Esophagus (tissue), 2 donors: ENCODE data around the gene TNFRSF14. TPM values are rescaled to one million over a fixed set of nuclear protein-coding genes. Genes with fewer than 3 reads are reported as not detected.

Experiments
- H3K27ac ChIP-seq, 2 donors: one replicate each; pipeline ENCODE4 v1.5.1; 2013; ENCODE audit warnings: low read depth in 2 of 2, mild to moderate bottlenecking in 2 of 2, inconsistent platforms in 1 of 2, low read length in 1 of 2, moderate library complexity in 1 of 2
- H3K27me3 ChIP-seq, 2 donors: one replicate each; pipeline ENCODE4 v1.6.1; 2013; ENCODE audit warnings: low read length in 2 of 2, control low read depth in 1 of 2, mild to moderate bottlenecking in 1 of 2; ENCODE audit not compliant: insufficient read depth in 2 of 2, control insufficient read depth in 1 of 2
- H3K36me3 ChIP-seq, 2 donors: one replicate each; pipeline ENCODE4 v1.6.1; 2013; ENCODE audit warnings: low read length in 1 of 2; ENCODE audit not compliant: control insufficient read depth in 2 of 2, insufficient read depth in 2 of 2
- H3K4me1 ChIP-seq, 2 donors: one replicate each; pipeline ENCODE4 v1.6.1; 2013; ENCODE audit warnings: low read length in 1 of 2; ENCODE audit not compliant: control insufficient read depth in 2 of 2, insufficient read depth in 2 of 2
- H3K4me3 ChIP-seq, 2 donors: one replicate each; pipeline ENCODE4 v1.5.1; 2013; ENCODE audit warnings: low read length in 2 of 2, mild to moderate bottlenecking in 2 of 2, low read depth in 1 of 2, moderate library complexity in 1 of 2
- H3K9me3 ChIP-seq, 2 donors: one replicate each; pipeline ENCODE4 v1.6.1; 2013; ENCODE audit warnings: mild to moderate bottlenecking in 2 of 2, low read depth in 1 of 2, low read length in 1 of 2, moderate library complexity in 1 of 2; ENCODE audit not compliant: control insufficient read depth in 2 of 2, insufficient read depth in 1 of 2
- WGBS, 2 donors: extraction: QIAGEN DNeasy Blood & Tissue Kit; methylation state at CpG; one replicate each; pipeline ENCODE4 v1.1.7; 2013; 5-methylcytosine and 5-hydroxymethylcytosine counted together
- polyA plus RNA-seq, 2 donors: library from polyadenylated mRNA; stranded (reverse); fragments of 200-250 nt; gene quantifications; one replicate each; pipeline ENCODE4 v1.2.3, GENCODE V29; 2013
- donor health status: healthy with polysubstance abuse.
- donor health status: Bipolar disorder and iron deficiency.

The TNFRSF14 gene
- polyA plus RNA-seq, 2 donors: 34.1 to 57.5 TPM

- WGBS, 2 donors: 91 to 95% methylated on average over 31 of the region's 31 CpGs
- Histone ChIP-seq H3K4me3 (no peak overlapping the region), H3K27me3 (no peaks in the 10 kb centered on the region), H3K36me3 (peaks cover 0 to 12% of the 10 kb centered on the region in 2 donors), H3K9me3 (no peaks in the 10 kb centered on the region), H3K4me1 (peaks cover 17 to 30% of the 10 kb centered on the region in 2 donors), H3K27ac (no peak overlapping the region)
Measured at GRCh38 chr1:2590233-2591141, 34.3 kb downstream of the TNFRSF14 start.

DNA sequence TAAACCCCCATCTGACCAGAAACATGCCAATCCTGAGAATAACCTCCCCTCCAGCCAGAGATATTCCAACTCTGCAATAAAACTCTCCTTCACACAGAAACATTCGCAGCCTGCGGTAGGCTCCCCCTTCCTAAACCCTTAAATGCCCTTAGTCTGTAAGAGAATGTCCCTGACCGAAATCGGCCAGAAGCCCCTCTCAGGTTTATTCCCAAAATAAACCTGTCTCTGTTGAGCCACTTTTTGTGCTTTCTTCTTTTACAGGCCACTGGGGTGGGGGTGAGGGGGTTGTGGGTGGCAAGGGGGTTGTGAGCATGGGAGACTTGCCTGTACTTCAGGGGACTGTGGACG, 35.0 kb downstream of the TNFRSF14 start:
- Histone ChIP-seq H3K27me3 (no peaks in the 10 kb centered on the region), H3K4me3 (no peak overlapping the region), H3K27ac (no peak overlapping the region), H3K9me3 (no peaks in the 10 kb centered on the region), H3K4me1 (peaks cover 17 to 30% of the 10 kb centered on the region in 2 donors), H3K36me3 (peaks cover 0 to 12% of the 10 kb centered on the region in 2 donors)
- 88 to 93% methylated on average over 5 of the region's 5 CpGs for WGBS, 2 donors

DNA sequence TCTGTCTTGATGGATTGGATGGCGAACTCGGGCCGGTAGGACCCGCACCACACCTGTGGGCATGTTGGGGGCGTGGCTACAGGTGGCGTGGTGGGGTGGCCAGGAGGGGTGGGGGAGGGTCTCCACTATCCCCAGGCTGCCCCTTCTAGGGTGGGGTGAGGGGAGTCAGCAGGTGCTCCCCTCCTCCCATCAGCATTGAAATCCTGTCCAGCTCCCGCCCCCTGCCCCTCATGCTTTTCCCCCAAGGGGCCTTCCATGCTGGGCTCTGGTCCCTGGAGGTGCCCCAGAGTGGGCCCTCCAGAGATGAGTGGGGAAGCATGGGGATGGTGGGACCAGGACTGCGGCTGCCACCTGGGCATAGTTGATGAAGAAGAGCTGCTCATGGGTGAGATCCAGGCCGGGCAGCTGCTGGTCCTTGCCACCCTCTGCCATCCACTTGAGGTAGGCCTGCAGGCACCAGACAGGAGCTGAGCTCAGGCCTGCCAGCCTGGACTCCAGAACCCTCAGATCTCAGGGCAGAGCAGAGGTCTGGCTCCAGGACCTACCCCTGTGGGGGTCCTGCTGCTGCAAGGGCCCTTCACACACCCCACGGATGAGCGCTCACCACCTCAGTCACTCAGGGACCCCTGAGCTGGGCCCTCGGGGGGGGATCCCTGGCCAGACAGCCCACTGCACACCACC, 35.5 kb downstream of the TNFRSF14 start:
- H3K9me3 ChIP-seq: no peaks in the 10 kb centered on the region
- H3K4me1 ChIP-seq: peaks cover 17 to 30% of the 10 kb centered on the region in 2 donors
- 84 to 90% methylated on average over 11 to 12 of the region's 12 CpGs for WGBS, 2 donors
- H3K4me3 ChIP-seq: no peak overlapping the region
- no peaks in the 10 kb centered on the region for H3K27me3 ChIP-seq
- no peak overlapping the region for H3K27ac ChIP-seq
- peaks cover 0 to 12% of the 10 kb centered on the region in 2 donors for H3K36me3 ChIP-seq

GRCh38 chr1:2592672-2593071, 36.5 kb downstream of the TNFRSF14 start:
- peaks cover 0 to 12% of the 10 kb centered on the region in 2 donors for H3K36me3 ChIP-seq
- H3K27me3 ChIP-seq: no peaks in the 10 kb centered on the region
- H3K9me3 ChIP-seq: no peaks in the 10 kb centered on the region
- 31 to 47% methylated on average over 15 of the region's 15 CpGs for WGBS, 2 donors
- H3K27ac ChIP-seq: no peak overlapping the region
- H3K4me1 ChIP-seq: peaks cover 12 to 26% of the 10 kb centered on the region in 2 donors
- peak overlapping the region; percentile 19 to 26 for H3K4me3 ChIP-seq

GRCh38 chr1:2593251-2593878, 37.2 kb downstream of the TNFRSF14 start:
- Histone ChIP-seq H3K27me3 (no peaks in the 10 kb centered on the region), H3K9me3 (no peaks in the 10 kb centered on the region), H3K4me1 (peaks cover 6 to 22% of the 10 kb centered on the region in 2 donors), H3K27ac (no peak overlapping the region), H3K36me3 (peaks cover 0 to 12% of the 10 kb centered on the region in 2 donors), H3K4me3 (no peak overlapping the region)
- WGBS, 2 donors: 64 to 72% methylated on average over 26 of the region's 26 CpGs

DNA sequence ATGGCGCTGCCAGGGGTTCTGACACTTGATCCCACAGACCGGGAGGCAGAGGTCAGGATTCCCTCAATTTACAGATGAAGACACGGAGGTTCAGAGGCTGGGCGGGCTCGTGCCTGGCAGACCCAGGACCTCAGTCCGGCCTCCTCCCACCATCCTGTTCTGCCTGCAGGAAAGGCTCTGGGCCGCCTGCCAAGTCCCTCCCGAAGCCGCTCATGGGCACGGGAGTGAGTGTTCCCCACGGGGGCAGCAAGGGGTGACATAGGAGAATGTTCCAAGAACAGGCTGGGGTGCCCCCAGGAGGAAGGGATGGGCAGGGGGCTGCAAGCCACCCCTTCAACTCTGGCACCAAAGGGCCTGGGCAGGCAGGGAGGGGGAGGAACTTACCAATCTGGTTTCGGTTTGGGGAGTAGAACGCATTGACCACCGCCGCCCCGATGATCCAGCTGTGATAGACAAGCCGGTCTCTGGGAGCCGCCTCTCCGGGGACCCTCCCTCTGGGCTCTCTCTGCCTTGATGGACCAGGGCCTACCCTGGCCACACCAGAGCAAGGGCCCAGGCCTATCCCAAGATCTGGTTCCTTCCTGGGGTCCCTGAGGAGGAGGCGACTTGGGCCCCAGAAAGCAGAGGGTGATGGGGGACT, 38.0 kb downstream of the TNFRSF14 start:
- Histone ChIP-seq H3K36me3 (peaks cover 0 to 7% of the 10 kb centered on the region in 2 donors), H3K27me3 (no peaks in the 10 kb centered on the region), H3K4me3 (peak overlapping the region; percentile 20 to 29), H3K9me3 (no peaks in the 10 kb centered on the region), H3K27ac (no peak overlapping the region), H3K4me1 (peaks cover 5 to 20% of the 10 kb centered on the region in 2 donors)
- WGBS, 2 donors: 30 to 37% methylated on average over 20 of the region's 20 CpGs

DNA sequence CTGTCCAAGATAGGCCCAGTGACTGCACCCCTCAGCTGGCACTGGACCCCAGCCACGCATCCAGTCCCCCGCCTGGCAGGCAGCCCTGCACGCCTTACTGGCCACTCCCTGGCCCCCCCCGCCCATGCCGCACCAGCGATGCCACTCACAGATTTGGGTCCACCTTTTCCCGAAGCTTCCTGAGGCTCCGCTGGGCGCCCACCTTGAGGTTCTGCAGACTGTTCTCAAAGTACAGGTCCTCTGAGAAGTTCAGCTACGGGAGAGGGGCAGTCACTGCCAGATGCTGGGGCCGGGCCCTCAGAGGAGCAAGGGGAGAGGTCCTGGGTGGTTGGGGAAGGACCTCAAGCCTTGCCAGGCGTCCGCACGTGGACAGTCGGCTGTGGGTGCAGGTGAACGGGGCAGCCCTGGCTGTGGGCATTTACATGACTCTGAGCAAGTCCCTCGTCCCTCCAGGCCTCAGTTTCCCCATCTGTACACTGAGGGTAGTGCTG, 38.5 kb downstream of the TNFRSF14 start:
- H3K36me3 ChIP-seq: peaks cover 0 to 1% of the 10 kb centered on the region in 2 donors
- H3K4me3 ChIP-seq: no peak overlapping the region
- peaks cover 5 to 20% of the 10 kb centered on the region in 2 donors for H3K4me1 ChIP-seq
- no peaks in the 10 kb centered on the region for H3K9me3 ChIP-seq
- 84 to 87% methylated on average over 17 of the region's 17 CpGs for WGBS, 2 donors
- no peaks in the 10 kb centered on the region for H3K27me3 ChIP-seq
- H3K27ac ChIP-seq: no peak overlapping the region

DNA sequence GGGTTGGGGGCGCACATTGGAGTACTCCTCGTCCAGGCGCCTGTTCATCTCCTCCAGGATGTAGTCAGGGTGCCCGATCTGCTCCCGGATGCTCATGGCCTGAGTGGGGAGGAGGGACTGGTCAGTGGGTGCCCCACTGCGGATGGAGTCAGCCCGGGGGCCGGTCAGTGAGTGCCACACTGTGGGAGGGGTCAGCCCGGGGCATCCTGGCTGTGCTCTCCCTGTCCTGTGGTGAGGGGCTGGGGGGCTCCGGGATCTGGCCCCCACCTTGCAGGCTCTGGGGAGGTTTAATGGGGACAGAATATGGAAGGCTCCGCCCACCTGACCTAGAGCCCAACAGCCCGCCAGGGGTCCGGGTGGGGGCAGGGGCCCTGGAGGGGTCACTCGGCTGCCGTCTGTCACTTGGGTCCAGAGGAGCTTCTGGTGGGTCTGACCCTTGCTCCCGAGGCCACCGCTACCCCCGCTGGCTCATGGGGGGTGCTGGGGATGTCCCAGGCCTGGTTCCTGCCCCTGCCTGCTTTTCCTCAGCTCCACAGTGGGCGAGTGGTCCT, 39.2 kb downstream of the TNFRSF14 start:
- WGBS, 2 donors: 75% methylated on average over 19 of the region's 19 CpGs

More for the DNA sequence above, 39.2 kb downstream of the TNFRSF14 start:
- H3K9me3 ChIP-seq: no peaks in the 10 kb centered on the region
- peaks cover 5 to 20% of the 10 kb centered on the region in 2 donors for H3K4me1 ChIP-seq
- H3K36me3 ChIP-seq: no peaks in the 10 kb centered on the region
- no peak overlapping the region for H3K4me3 ChIP-seq
- H3K27me3 ChIP-seq: no peaks in the 10 kb centered on the region
- H3K27ac ChIP-seq: no peak overlapping the region
